Activated CD8-positive, alpha-beta memory T cell treated with anti-CD3 and anti-CD28 coated beads for 36 hours (primary cell): Measurements from ENCODE around the gene SEC62. TPM values are rescaled to one million over a fixed set of nuclear protein-coding genes. Genes with fewer than 3 reads are reported as not detected.
"Not testable (repeated sequence)": the region's sequence is repeated elsewhere in the genome, so short reads cannot be mapped to it uniquely, and the experiment has no call there.

ENCODE experiments used
- CTCF ChIA-PET: fragments of 350-600 bp; sonication (Branson Sonifier 250); formaldehyde crosslinking; loops from one replicate; lab custom pipeline; 2021; ENCODE audit warnings: antibody characterized with exemption; lab: Charles Lee
- POLR2A ChIA-PET: fragments of 350-600 bp; sonication (Branson Sonifier 250); formaldehyde crosslinking; loops from one replicate; lab custom pipeline; 2021; ENCODE audit warnings: antibody characterized with exemption; lab: Charles Lee
- total RNA-seq, 2 experiments: library from RNA; stranded (reverse); gene quantifications; one replicate each; pipeline ENCODE4 v1.2.3, GENCODE V29; 2021

The SEC62 gene
- total RNA-seq, 2 experiments from 2014 or later = 57.3 to 61.7 TPM

GRCh38 chr3:170002879-170003278 is 36.3 kb downstream of the SEC62 start:
- ChIA-PET POLR2A (no interaction called here), CTCF (no interaction called here)

GRCh38 chr3:170003881-170004356 is 37.3 kb downstream of the SEC62 start:
- POLR2A ChIA-PET = no interaction called here
- CTCF ChIA-PET = no interaction called here

- CTCF ChIA-PET = interaction anchor here (0.6 kb wide), 1 partner anchor 30 kb away, joined by 3 read pairs; no protein-coding TSS in a partner anchor
- POLR2A ChIA-PET = interaction anchor here (0.5 kb wide), 1 partner anchor 157 kb away, joined by 4 read pairs; no protein-coding TSS in a partner anchor
Observed at GRCh38 chr3:170007031-170007663, 40.5 kb downstream of the SEC62 start.

GRCh38 chr3:170010498-170010897 is 43.9 kb downstream of the SEC62 start:
- CTCF ChIA-PET = no interaction called here
- POLR2A ChIA-PET = no interaction called here

- POLR2A ChIA-PET = no interaction called here
Observed at GRCh38 chr3:170012683-170013400, 46.2 kb downstream of the SEC62 start.

GRCh38 chr3:170016057-170016456 is 49.5 kb downstream of the SEC62 start:
- CTCF ChIA-PET = no interaction called here
- POLR2A ChIA-PET = no interaction called here

More at GRCh38 chr3:170012683-170013400, 46.2 kb downstream of the SEC62 start:
- CTCF ChIA-PET = no interaction called here

- CTCF ChIA-PET = interaction anchor here (1.5 kb wide), 1 partner anchor 52 kb away, joined by 3 read pairs; the partner anchor contains the start of gene SEC62
- POLR2A ChIA-PET = not testable (repeated sequence)
Observed at GRCh38 chr3:170019306-170019705, 52.7 kb downstream of the SEC62 start.

- POLR2A ChIA-PET = no interaction called here
- CTCF ChIA-PET = interaction anchor here (0.6 to 1.4 kb wide), 4 partner anchors 33 to 398 kb away, joined by 3 read pairs; no protein-coding TSS in a partner anchor
Observed at GRCh38 chr3:170021083-170021482, 54.5 kb downstream of the SEC62 start.

- CTCF ChIA-PET = no interaction called here
- POLR2A ChIA-PET = no interaction called here
Observed at GRCh38 chr3:170022336-170022735, 55.7 kb downstream of the SEC62 start.

GRCh38 chr3:170023165-170023564 is 56.6 kb downstream of the SEC62 start:
- POLR2A ChIA-PET = no interaction called here
- CTCF ChIA-PET = interaction anchor here (0.5 kb wide), 1 partner anchor 171 kb away, joined by 4 read pairs; no protein-coding TSS in a partner anchor

- POLR2A ChIA-PET = no interaction called here
- CTCF ChIA-PET = no interaction called here
Observed at GRCh38 chr3:170024581-170024980, 58.0 kb downstream of the SEC62 start.

- POLR2A ChIA-PET = no interaction called here
- CTCF ChIA-PET = no interaction called here
Observed at GRCh38 chr3:170027233-170028102, 60.9 kb downstream of the SEC62 start.

- ChIA-PET POLR2A (interaction anchor here (0.6 kb wide), 1 partner anchor 59 kb away, joined by 3 read pairs; no protein-coding TSS in a partner anchor), CTCF (no interaction called here)
Observed at GRCh38 chr3:170033489-170033888, 66.9 kb downstream of the SEC62 start.

- POLR2A ChIA-PET = interaction anchor here (0.6 kb wide), 1 partner anchor 8 kb away, joined by 3 read pairs; no protein-coding TSS in a partner anchor
- CTCF ChIA-PET = interaction anchor here (0.5 to 1.3 kb wide), 5 partner anchors 12 to 376 kb away, joined by 3 to 5 read pairs (median 3); no protein-coding TSS in a partner anchor
Observed at GRCh38 chr3:170037463-170038433, 71.1 kb downstream of the SEC62 start, which contains the start of gene GPR160. TSS of gene GPR160 (plus strand) at chr3:170037995. CDS start at chr3:170083973, 45,978 bp downstream.

GRCh38 chr3:170038434-170039110 is 72.0 kb downstream of the SEC62 start:
- POLR2A ChIA-PET = no interaction called here
- CTCF ChIA-PET = interaction anchor here (0.7 to 1.6 kb wide), 3 partner anchors 16 to 183 kb away, joined by 3 to 7 read pairs (median 3); partner anchors contain the start of gene PRKCI

- POLR2A ChIA-PET = no interaction called here
- CTCF ChIA-PET = no interaction called here
Observed at GRCh38 chr3:170040418-170040817, 73.8 kb downstream of the SEC62 start.

- POLR2A ChIA-PET = interaction anchor here (0.6 kb wide), 1 partner anchor 231 kb away, joined by 5 read pairs; no protein-coding TSS in a partner anchor
- CTCF ChIA-PET = no interaction called here
Observed at GRCh38 chr3:170043506-170043905, 76.9 kb downstream of the SEC62 start.
